HG02938 (cell line): Measurements from ENCODE around the gene CNOT4.
"Not testable (repeated sequence)": the region's sequence is repeated elsewhere in the genome, so short reads cannot be mapped to it uniquely, and the experiment has no call there.

ENCODE experiments used
- ATAC-seq: cut with Tn5 transposase; IDR thresholded peaks from one replicate; pipeline ENCODE4 v1.9.1; 2021; ENCODE audit warnings: mild to moderate bottlenecking, moderate library complexity; ENCODE audit not compliant: unreplicated experiment

The CNOT4 gene

DNA sequence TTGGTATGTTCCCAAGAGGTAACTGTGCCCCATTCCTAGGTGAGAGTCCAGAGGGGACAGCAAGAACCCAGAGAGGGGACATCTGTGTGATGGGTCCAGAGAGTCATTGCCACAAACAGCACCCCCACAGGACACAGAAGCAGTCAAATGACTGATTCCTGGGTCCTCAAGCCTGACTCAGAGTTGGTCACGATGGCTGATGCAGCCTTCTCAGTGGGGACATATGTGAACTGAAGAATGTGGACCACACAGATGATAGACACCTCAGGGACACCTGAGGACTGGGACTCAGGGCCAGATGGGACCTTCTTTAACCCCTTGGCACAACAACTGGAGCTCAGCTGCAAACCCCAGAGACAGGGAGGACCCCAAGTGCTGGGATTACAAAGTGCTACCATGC, 179.8 kb downstream of the CNOT4 start:
- no peak for ATAC-seq

DNA sequence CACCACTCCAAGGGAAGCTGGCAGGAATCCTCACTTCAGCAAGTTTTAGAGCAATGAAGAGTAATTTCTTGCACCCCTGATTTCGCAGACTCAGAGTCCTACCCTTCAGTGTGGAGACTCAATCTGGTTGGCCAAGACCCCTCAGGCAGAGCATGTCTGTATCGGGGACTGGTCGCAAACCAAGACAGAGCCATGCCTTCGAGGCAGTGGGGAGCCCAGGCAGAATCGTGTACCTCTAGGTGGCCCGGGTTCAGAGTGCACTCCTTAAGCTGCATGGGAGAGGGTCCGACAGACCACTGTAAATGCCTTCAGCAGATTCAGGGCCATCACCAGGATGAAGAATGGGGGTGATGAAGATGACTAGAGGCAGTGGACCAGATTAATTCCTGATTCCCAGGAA, 181.4 kb downstream of the CNOT4 start:
- ATAC-seq: no peak

- no peak for ATAC-seq
Observed at GRCh38 chr7:135328053-135328452, 181.8 kb downstream of the CNOT4 start.

DNA sequence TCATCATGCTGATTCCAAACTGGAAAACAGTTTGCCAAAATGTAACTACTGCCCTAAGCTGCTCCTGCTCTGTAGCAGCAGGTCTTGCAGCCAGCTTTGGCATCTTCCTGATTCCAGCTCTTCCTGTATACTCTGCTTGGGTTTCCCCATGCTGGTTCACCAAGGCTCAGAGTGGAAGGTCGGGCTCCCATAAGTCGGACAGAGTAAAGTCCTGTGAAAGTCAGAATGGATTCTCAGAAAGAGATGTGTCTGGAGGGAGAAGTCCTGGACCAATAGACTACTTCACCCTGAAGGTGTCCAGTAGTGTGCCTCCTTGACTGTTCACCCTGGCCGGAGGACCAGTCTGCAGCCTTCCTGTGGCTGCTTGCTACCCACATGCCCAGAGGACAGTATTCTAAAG, 182.4 kb downstream of the CNOT4 start:
- ATAC-seq: no peak

DNA sequence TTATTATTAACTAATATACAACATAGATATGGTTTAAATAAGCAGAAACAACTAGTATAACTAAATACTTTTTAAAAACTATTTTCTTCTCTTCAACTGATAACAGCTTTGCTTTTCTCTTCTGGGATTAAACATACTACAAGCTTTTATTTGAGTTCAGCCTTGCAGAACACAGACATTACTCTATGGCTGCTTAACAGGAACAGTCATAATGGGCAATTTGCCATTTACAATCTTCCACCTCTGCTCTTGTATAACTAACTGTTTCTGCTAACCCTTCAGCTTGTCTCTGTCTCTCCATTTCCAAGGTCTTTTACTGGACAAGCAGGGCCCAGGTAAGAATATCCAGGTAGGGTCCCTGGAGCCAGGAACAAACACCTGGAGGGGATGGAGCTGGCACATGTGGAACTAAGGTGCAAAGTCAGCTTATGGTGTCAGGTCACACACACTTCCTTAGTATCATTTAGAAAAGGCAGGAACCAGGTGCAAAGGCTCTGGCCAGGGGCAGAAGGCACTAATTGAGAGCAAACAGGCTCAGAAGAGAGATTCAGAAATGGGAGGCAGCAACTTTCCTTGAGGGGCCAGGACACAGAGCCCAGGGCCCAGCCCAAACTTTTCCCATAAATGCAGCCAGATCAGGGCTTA, 183.1 kb downstream of the CNOT4 start:
- no peak for ATAC-seq

GRCh38 chr7:135322571-135323340, 187.1 kb downstream of the CNOT4 start:
- no peak for ATAC-seq

- no peak for ATAC-seq
Observed at GRCh38 chr7:135321556-135321955, 188.3 kb downstream of the CNOT4 start.

DNA sequence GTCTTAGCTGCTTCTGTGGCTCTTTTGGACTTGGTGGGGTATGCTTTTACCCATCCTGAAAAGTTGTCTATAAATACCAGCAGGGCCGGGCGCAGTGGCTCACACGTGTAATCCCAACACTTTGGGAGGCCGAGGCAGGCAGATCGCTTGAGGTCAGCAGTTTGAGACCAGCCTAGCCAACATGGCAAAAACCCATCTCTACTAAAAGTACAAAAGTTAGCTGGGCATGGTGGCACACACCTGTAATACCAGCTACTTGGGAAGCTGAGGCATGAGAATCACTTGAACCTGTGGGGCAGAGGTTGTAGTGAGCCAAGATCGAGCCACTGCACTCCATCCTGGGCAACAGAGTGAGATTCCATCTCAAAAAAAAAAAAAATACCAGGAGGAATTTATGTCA, 188.9 kb downstream of the CNOT4 start:
- ATAC-seq: not testable (repeated sequence)

GRCh38 chr7:135320268-135320667, 189.6 kb downstream of the CNOT4 start:
- no peak for ATAC-seq

DNA sequence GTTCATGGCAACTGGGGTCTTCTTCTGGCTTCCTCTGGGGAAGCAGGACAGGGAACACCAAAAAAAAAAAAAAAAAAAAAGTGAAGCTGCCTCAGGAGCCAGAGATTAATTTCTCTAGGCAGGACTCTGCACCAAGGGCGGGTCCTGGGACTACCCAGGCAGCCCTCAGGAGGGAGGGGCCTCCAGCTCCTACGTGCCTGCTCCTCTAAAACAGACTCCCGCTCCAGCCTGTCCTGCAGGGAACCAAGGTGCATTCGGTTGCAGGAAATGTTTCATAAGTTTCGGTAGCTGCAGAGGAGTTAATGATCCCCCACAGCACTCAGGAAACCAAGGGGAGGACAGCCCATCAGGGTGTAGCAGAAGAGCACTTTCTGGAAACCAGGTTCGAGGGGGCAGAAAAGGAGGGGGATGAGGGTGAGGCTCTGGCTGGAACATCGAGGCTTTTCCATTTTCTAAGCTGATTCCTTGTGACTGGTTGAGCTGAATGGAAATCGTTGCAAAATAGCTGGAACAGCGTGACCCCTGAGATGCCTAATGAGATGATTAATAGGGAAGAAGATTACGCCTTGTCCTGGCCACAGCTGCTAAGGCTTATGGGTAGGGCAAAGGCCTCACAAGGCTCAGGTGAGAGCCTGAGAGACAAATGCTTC, 192.1 kb downstream of the CNOT4 start:
- no peak for ATAC-seq

DNA sequence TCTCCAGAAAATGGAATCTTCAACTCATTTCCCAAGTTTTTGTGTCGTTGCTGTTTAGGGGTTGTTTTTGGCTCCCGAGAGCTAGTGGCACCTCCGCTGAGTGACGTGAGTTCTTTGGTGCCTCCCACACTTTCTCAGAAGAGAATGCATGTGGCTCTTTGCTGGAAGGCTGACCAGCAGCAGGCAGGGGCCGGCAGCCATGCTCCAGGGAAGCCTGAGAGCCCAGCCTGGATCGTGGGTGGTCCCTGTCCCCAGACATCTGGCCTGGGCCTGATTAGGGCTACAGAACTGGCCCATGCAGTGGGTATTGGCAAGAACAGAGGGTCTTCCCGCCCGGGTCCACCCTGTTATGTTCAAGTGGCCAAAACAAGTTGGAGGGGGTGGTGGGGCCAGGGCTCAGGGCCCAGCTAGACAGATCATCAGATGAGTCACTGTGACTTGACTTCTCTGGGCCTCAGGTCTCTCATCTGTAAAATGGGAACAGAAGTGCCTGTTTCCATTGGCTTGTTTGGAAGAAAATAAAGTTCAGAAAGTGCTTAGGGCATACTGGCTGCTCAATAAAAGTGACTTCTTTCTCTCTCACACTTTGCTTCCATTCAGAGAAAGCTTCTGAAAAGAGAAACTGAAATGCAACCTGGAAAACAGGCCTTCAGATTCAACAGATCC, 193.1 kb downstream of the CNOT4 start:
- no peak for ATAC-seq

- no peak for ATAC-seq
Observed at GRCh38 chr7:135313971-135314370, 195.9 kb downstream of the CNOT4 start.
